Gastroesophageal sphincter (tissue), 3 donors: ENCODE data around the gene OPRPN.

Experiments used
- CTCF ChIP-seq, 4 experiments: fragments of 200-600 bp in 2 of 4; fragments of 450-650 bp in 2 of 4; sonication (generic) in 1 of 4; IDR thresholded peaks; one replicate each; pipeline ENCODE4 v1.5.1; 2017 to 2019; ENCODE audit warnings: antibody characterized with exemption in 4 of 4, mild to moderate bottlenecking in 2 of 4, moderate library complexity in 2 of 4
- EP300 ChIP-seq: sonication (generic); formaldehyde crosslinking; IDR thresholded peaks from one replicate; pipeline ENCODE4 v1.6.1; 2017; ENCODE audit warnings: antibody characterized with exemption, mild to moderate bottlenecking
- POLR2A ChIP-seq, 2 donors: fragments of 450-650 bp; IDR thresholded peaks; one replicate each; pipeline ENCODE4 v1.6.1; 2017; ENCODE audit warnings: antibody characterized with exemption in 2 of 2, mild to moderate bottlenecking in 2 of 2, moderate library complexity in 1 of 2
- POLR2AphosphoS5 ChIP-seq: sonication (generic); formaldehyde crosslinking; IDR thresholded peaks from one replicate; pipeline ENCODE4 v1.6.1; 2017; ENCODE audit warnings: antibody characterized with exemption

GRCh38 chr4:70449220-70449619 lies 51.5 kb downstream of the OPRPN start:
- no peak for TF ChIP-seq CTCF (IDR thresholded peaks at IDR 0.05)
- no peak for TF ChIP-seq POLR2AphosphoS5
- TF ChIP-seq EP300, result no peak
- no peak for TF ChIP-seq POLR2A (IDR thresholded peaks at IDR 0.05)
